Measurements from ENCODE around the gene DUSP16. TPM values are rescaled to one million over a fixed set of nuclear protein-coding genes. Genes with fewer than 3 reads are reported as not detected.

The DUSP16 gene
- total RNA-seq, 4 donors from 2014 or later = 24.2 to 34.5 (median 26.4) TPM

DNA sequence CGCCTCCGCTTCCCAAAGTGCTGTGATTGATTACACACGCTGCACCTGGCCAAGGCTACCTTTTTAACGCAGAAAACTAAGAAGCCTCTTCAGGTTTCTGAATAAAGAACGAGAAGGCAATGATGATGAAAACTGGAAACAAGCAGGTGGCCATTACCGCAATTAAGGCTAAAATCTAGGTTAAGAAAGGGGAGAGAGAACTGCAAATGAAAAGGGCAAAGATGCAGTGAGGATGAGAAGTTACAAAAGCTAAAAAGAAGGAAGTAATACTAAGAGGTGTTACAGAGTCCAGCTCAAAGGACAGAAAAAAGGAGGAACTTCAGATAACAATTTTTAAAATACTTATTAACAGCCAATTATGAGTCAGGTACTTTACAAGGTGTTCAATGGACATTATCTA lies 79.7 kb downstream of the DUSP16 start:
- WGBS, 2 donors = 94 to 98% methylated on average over 6 of the region's 6 CpGs
- peaks cover 0 to 18% of the 10 kb centered on the region in 2 donors for H3K36me3 ChIP-seq
- intact Hi-C loops (cut with DNase I) = no loop called here
- no peak overlapping the region for H3K27ac ChIP-seq
- DNase-seq = no peak
- H3K9me3 ChIP-seq = no peaks in the 10 kb centered on the region
- TF ChIP-seq POLR2A (IDR thresholded peaks at IDR 0.05) = no peak
- TF ChIP-seq, protein P1, sequence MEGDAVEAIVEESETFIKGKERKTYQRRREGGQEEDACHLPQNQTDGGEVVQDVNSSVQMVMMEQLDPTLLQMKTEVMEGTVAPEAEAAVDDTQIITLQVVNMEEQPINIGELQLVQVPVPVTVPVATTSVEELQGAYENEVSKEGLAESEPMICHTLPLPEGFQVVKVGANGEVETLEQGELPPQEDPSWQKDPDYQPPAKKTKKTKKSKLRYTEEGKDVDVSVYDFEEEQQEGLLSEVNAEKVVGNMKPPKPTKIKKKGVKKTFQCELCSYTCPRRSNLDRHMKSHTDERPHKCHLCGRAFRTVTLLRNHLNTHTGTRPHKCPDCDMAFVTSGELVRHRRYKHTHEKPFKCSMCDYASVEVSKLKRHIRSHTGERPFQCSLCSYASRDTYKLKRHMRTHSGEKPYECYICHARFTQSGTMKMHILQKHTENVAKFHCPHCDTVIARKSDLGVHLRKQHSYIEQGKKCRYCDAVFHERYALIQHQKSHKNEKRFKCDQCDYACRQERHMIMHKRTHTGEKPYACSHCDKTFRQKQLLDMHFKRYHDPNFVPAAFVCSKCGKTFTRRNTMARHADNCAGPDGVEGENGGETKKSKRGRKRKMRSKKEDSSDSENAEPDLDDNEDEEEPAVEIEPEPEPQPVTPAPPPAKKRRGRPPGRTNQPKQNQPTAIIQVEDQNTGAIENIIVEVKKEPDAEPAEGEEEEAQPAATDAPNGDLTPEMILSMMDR (IDR thresholded peaks at IDR 0.05) = no peak
- no peaks in the 10 kb centered on the region for H3K27me3 ChIP-seq
- H3K4me3 ChIP-seq (replicated peaks in 1 of 3) = no peak overlapping the region
- H3K4me1 ChIP-seq = no peaks in the 10 kb centered on the region

DNA sequence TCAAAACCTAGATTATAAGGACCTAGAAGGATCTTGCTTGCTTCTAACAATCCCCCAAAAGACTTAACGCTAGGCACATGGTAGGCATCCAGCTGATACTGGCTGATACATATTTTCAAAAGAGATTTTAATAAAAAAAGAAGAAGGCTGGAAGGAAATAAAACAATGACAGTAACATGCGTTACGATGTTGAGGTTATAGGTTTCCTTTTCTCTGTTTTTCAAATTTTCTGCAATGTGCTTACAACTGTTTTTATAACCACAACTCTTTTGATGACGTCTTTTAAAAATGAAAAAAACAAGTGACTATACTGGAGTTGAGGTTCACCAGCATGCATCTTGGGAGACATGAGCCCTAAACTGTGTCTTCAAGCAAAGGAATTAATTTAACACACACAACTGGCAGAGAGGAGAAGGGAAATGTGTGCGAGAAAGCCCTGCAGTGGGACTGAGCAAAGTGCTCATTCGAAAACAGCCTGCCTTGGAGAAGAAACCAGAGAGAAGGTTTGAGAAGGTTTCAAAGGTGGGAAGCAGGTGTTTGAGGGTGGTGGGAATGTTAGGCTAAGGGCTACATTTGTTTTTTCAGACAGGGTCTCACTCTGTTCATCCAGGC lies 80.4 kb downstream of the DUSP16 start:
- no peak for DNase-seq
- no peak overlapping the region for H3K27ac ChIP-seq
- H3K9me3 ChIP-seq = no peaks in the 10 kb centered on the region
- no peaks in the 10 kb centered on the region for H3K27me3 ChIP-seq
- H3K4me3 ChIP-seq (replicated peaks in 1 of 3) = no peak overlapping the region
- 90 to 95% methylated on average over 6 of the region's 6 CpGs for WGBS, 2 donors
- TF ChIP-seq, protein P1 (IDR thresholded peaks at IDR 0.05) = no peak
- TF ChIP-seq POLR2A (IDR thresholded peaks at IDR 0.05) = no peak
- H3K36me3 ChIP-seq = peaks cover 6 to 23% of the 10 kb centered on the region in 2 donors
- H3K4me1 ChIP-seq = no peaks in the 10 kb centered on the region
- intact Hi-C loops (cut with DNase I) = no loop called here

DNA sequence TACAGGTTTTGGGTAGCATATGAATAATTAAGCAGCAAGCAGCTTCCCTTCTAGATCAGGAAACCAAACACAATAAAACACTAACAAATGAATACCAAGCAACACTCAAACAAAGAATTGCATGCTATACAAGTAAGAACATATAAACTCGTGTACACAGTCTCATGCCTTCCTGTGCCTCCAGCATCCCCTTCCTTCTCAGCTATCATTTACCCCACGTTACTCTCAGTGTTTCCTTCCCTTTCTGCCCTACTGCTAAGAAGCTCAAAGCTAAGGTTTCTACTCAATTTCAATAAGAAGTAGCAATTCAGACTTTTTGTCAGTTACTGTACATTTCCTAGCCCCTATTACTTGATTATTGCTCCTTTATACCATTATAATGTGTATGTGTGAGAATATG lies 81.0 kb downstream of the DUSP16 start:
- no peak overlapping the region for H3K27ac ChIP-seq
- 69 to 73% methylated on average over 2 of the region's 2 CpGs for WGBS, 2 donors
- TF ChIP-seq POLR2A (IDR thresholded peaks at IDR 0.05) = no peak
- TF ChIP-seq, protein P1 (IDR thresholded peaks at IDR 0.05) = no peak
- intact Hi-C loops (cut with DNase I) = no loop called here
- peaks cover 9 to 26% of the 10 kb centered on the region in 2 donors for H3K36me3 ChIP-seq
- no peaks in the 10 kb centered on the region for H3K4me1 ChIP-seq
- no peaks in the 10 kb centered on the region for H3K9me3 ChIP-seq
- DNase-seq = no peak
- no peaks in the 10 kb centered on the region for H3K27me3 ChIP-seq
- H3K4me3 ChIP-seq (replicated peaks in 1 of 3) = no peak overlapping the region

DNA sequence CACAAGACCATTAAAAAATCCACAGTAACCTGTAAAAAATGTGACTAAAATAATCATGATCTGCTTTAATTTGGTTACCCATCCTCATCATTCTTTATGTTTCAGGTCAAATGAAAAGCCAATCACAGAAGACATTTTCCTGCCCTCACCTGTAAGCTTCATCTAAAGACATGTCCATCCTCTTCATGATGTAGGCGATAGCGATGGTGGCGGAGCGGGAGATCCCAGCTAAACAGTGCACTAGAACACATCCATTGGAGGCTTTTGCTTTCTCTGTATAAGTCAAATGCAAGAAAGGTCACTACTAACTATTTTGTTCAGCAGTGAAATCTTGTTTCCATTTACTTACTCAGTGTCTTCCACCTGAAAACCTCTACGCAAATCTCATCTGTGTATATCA lies 82.6 kb downstream of the DUSP16 start:
- 96 to 97% methylated on average over 5 of the region's 5 CpGs for WGBS, 2 donors
- no peak for DNase-seq
- H3K27ac ChIP-seq = no peak overlapping the region
- intact Hi-C loops (cut with DNase I) = no loop called here
- no peaks in the 10 kb centered on the region for H3K4me1 ChIP-seq
- no peak overlapping the region for H3K4me3 ChIP-seq (replicated peaks in 1 of 3)
- no peak for TF ChIP-seq POLR2A (IDR thresholded peaks at IDR 0.05)
- TF ChIP-seq, protein P1 (IDR thresholded peaks at IDR 0.05) = no peak
- peaks cover 9 to 22% of the 10 kb centered on the region in 2 donors for H3K36me3 ChIP-seq
- no peaks in the 10 kb centered on the region for H3K27me3 ChIP-seq
- H3K9me3 ChIP-seq = no peaks in the 10 kb centered on the region

DNA sequence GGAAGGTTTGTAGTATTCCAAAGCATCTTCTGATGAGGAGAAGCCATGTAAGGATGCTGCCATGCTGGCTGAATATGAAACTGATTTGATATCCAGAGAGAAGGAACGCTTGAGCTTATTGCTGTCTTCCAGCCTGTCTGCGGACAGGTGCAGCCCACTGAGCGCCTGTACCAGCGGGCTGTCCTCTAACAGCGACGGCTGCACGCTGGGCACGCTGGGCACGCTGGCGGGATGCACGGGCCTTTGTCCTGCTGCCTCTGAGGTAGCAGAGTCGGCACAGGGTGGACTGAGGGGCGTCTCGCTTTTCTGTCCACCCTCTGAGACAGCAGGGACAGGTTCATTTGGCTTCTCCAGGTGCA lies 85.2 kb downstream of the DUSP16 start:
- intact Hi-C loops (cut with DNase I) = no loop called here

More for the DNA sequence above, 85.2 kb downstream of the DUSP16 start:
- H3K9me3 ChIP-seq = no peaks in the 10 kb centered on the region
- no peak overlapping the region for H3K4me3 ChIP-seq (replicated peaks in 1 of 3)
- H3K36me3 ChIP-seq = peaks cover 9 to 22% of the 10 kb centered on the region in 2 donors
- no peaks in the 10 kb centered on the region for H3K27me3 ChIP-seq
- no peak for DNase-seq
- no peak overlapping the region for H3K27ac ChIP-seq
- WGBS, 2 donors = 100% methylated on average over 3 to 14 of the region's 14 CpGs
- no peaks in the 10 kb centered on the region for H3K4me1 ChIP-seq
- no peak for TF ChIP-seq POLR2A (IDR thresholded peaks at IDR 0.05)
- TF ChIP-seq, protein P1 (IDR thresholded peaks at IDR 0.05) = no peak
